Activated T-cell treated with anti-CD3 and anti-CD28 coated beads, Interleukin-2, amount 50 U/mL, for 24 hours (primary cell): ENCODE results near the gene SLC6A17.
A peak's percentile ranks its signal among the peaks of the same experiment; 100 is the strongest.

Experiments used
- DNase-seq: peaks from one replicate; pipeline ENCODE4 v3.0.0-alpha.2; 2020
- H3K27ac Mint-ChIP-seq: 2 replicates; pipeline ENCODE4 v1.8.0; 2020; ENCODE audit warnings: mild to moderate bottlenecking, mixed read lengths
- H3K27me3 Mint-ChIP-seq: 2 replicates; pipeline ENCODE4 v1.8.0; 2020; ENCODE audit warnings: mixed read lengths
- H3K36me3 Mint-ChIP-seq: 2 replicates; pipeline ENCODE4 v1.8.0; 2020; ENCODE audit warnings: low read depth, mixed read lengths
- H3K4me1 Mint-ChIP-seq: 2 replicates; pipeline ENCODE4 v1.8.0; 2020; ENCODE audit warnings: low read depth, mixed read lengths
- H3K4me3 Mint-ChIP-seq: 2 replicates; pipeline ENCODE4 v1.8.0; 2020; ENCODE audit warnings: mild to moderate bottlenecking, moderate library complexity, mixed read lengths
- H3K9me3 Mint-ChIP-seq: 2 replicates; pipeline ENCODE4 v1.8.0; 2020; ENCODE audit warnings: mixed read lengths

SLC6A17 gene

DNA sequence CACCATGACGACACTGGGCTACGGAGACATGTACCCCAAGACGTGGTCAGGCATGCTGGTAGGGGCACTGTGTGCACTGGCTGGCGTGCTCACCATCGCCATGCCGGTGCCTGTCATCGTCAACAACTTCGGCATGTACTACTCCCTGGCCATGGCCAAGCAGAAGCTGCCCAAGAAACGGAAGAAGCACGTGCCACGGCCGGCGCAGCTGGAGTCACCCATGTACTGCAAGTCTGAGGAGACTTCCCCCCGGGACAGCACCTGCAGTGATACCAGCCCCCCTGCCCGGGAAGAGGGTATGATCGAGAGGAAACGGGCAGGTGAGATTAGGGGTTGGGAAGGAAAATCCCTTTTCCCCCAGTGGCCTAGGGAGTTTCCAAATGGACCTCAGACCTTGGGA lies 73.3 kb downstream of the SLC6A17 start:
- H3K4me3 Mint-ChIP-seq = no peak overlapping the region
- H3K4me1 Mint-ChIP-seq = no peaks in the 10 kb centered on the region
- no peak for DNase-seq
- H3K27me3 Mint-ChIP-seq = no peaks in the 10 kb centered on the region
- H3K9me3 Mint-ChIP-seq = no peaks in the 10 kb centered on the region
- peaks cover 38% of the 10 kb centered on the region for H3K36me3 Mint-ChIP-seq
- H3K27ac Mint-ChIP-seq = no peak overlapping the region

GRCh38 chr1:110224240-110224995 lies 74.1 kb downstream of the SLC6A17 start:
- no peak for DNase-seq
- no peak overlapping the region for H3K4me3 Mint-ChIP-seq
- H3K27me3 Mint-ChIP-seq = no peaks in the 10 kb centered on the region
- peaks cover 44% of the 10 kb centered on the region for H3K36me3 Mint-ChIP-seq
- no peaks in the 10 kb centered on the region for H3K4me1 Mint-ChIP-seq
- H3K9me3 Mint-ChIP-seq = no peaks in the 10 kb centered on the region
- H3K27ac Mint-ChIP-seq = no peak overlapping the region

DNA sequence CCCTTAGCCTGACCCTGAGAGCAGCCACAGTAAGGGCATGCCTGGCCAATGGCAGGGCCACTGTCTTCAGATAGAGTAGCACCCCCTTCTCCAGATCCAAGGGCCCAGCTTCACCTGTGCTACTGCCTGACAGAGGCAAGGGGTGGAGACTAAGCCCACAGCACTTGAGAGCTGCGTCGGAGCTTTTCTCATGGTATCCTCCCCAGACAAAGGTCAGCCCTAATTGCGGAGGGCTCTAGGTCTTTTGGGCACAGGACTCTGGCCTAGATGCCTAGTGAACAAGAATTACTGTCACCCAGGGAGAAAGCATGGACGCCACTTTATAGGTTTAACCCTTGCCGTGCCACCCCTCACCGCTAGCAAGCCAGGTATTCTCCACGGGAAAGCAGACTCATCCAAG lies 74.9 kb downstream of the SLC6A17 start:
- no peak overlapping the region for H3K27ac Mint-ChIP-seq
- H3K27me3 Mint-ChIP-seq = no peaks in the 10 kb centered on the region
- H3K4me3 Mint-ChIP-seq = no peak overlapping the region
- no peaks in the 10 kb centered on the region for H3K4me1 Mint-ChIP-seq
- no peaks in the 10 kb centered on the region for H3K9me3 Mint-ChIP-seq
- peaks cover 51% of the 10 kb centered on the region for H3K36me3 Mint-ChIP-seq
- DNase-seq = no peak

GRCh38 chr1:110225756-110226404 lies 75.6 kb downstream of the SLC6A17 start:
- Mint-ChIP-seq H3K36me3 (peaks cover 54% of the 10 kb centered on the region), H3K9me3 (no peaks in the 10 kb centered on the region), H3K27me3 (no peaks in the 10 kb centered on the region), H3K4me3 (no peak overlapping the region), H3K27ac (no peak overlapping the region), H3K4me1 (no peaks in the 10 kb centered on the region)
- DNase-seq = no peak

GRCh38 chr1:110227774-110228173 lies 77.5 kb downstream of the SLC6A17 start:
- Mint-ChIP-seq H3K9me3 (no peaks in the 10 kb centered on the region), H3K4me3 (no peak overlapping the region), H3K4me1 (no peaks in the 10 kb centered on the region), H3K36me3 (peaks cover 55% of the 10 kb centered on the region), H3K27ac (no peak overlapping the region), H3K27me3 (no peaks in the 10 kb centered on the region)
- no peak for DNase-seq

- Mint-ChIP-seq H3K4me1 (no peaks in the 10 kb centered on the region), H3K27ac (peak overlapping the region; percentile 11), H3K36me3 (peaks cover 51% of the 10 kb centered on the region), H3K9me3 (no peaks in the 10 kb centered on the region), H3K4me3 (no peak overlapping the region), H3K27me3 (no peaks in the 10 kb centered on the region)
- DNase-seq = no peak
These were observed 78.1 kb downstream of the SLC6A17 start for GRCh38 chr1:110228381-110228780.

DNA sequence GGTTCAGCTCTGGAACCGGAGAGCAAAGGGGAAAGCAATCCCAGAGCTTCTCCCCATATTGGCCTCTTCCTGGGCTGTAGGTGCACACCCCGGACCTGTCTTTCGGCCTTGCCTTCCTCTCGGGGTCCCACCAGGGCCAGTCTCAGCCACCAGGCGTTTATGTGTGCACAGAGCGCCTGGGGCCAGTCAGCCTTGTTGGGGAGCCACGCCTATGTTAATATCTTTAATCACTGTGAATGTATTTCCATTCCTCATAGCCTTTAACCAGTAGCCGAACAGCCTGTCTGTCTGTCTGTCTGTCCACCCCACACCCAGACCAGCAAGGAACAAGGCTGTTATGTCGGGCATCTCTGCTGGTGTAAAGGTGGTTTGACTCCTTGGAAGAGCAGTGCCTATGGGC lies 78.6 kb downstream of the SLC6A17 start:
- no peak for DNase-seq
- Mint-ChIP-seq H3K4me3 (no peak overlapping the region), H3K4me1 (peaks cover 2% of the 10 kb centered on the region), H3K36me3 (peaks cover 49% of the 10 kb centered on the region), H3K27ac (no peak overlapping the region), H3K27me3 (no peaks in the 10 kb centered on the region), H3K9me3 (no peaks in the 10 kb centered on the region)

GRCh38 chr1:110229348-110230001 lies 79.2 kb downstream of the SLC6A17 start:
- no peaks in the 10 kb centered on the region for H3K9me3 Mint-ChIP-seq
- H3K4me1 Mint-ChIP-seq = peaks cover 8% of the 10 kb centered on the region
- no peak overlapping the region for H3K27ac Mint-ChIP-seq
- DNase-seq = no peak
- no peak overlapping the region for H3K4me3 Mint-ChIP-seq
- peaks cover 50% of the 10 kb centered on the region for H3K36me3 Mint-ChIP-seq
- H3K27me3 Mint-ChIP-seq = no peaks in the 10 kb centered on the region

DNA sequence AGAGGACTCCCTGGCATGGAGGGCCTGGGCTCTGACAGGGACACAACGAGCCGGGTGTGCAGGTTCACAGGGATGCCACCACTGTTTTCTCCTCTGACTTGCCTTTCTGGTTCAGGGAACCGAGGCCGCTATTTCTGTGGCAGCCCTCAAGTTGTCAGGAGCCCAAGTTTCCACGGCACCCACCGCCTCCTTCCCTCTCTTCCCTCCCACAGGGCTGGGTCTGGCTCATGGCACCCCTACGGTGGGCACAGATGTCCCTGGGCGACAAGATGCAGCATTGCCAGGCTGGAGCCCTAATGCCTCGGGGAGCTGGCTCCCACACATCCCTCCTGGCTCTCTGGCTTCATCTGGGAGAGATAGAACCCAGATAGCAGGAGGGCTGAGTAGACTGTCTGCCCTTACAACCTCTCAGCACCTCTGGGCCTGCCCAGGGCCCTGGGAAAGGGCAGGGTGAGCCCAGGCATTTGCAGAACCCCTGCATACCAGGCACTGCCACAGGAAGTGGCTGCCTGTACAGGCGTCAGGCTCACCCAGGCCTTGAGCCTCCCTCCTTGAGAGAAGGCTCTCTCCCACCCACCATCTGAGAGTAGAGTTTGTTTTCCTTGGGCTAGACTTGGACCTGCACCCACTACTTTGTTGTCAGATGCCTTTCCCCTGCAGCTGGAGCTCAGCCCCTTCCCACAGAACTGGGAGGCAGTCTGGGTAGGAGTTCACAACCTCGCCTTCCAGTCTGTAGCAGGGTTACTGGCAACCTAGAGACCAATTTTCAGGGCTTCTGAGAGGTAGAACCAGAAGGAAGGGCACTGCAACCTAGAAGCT lies 80.3 kb downstream of the SLC6A17 start:
- Mint-ChIP-seq H3K4me3 (no peak overlapping the region), H3K4me1 (peaks cover 19% of the 10 kb centered on the region), H3K36me3 (peaks cover 59% of the 10 kb centered on the region), H3K27me3 (no peaks in the 10 kb centered on the region), H3K27ac (no peak overlapping the region), H3K9me3 (no peaks in the 10 kb centered on the region)
- DNase-seq = no peak

- DNase-seq = no peak
- peaks cover 45% of the 10 kb centered on the region for H3K36me3 Mint-ChIP-seq
These were observed 83.6 kb downstream of the SLC6A17 start for GRCh38 chr1:110233861-110234260.

DNA sequence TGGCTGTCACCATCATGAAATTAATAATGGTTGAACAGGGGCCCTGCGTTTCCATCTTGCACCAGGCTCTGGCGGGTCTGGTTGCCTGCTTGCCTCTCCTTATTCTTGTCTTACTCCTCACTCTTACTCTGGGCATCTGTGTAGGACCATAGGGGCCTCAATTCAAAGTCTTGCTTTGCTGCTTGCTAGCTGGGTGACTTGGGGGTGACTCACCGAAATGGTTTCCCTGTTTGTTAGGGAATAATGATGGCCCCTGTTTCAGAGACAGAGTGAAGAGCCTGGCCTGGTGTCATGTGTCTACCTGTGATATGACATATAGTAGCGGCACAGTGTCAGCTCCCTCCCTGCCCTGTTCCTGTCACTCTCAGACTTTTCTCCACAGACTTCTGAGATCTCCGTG lies 84.4 kb downstream of the SLC6A17 start:
- no peak for DNase-seq
- no peak overlapping the region for H3K4me3 Mint-ChIP-seq
- peak overlapping the region; percentile 99 for H3K27ac Mint-ChIP-seq
- H3K27me3 Mint-ChIP-seq = no peaks in the 10 kb centered on the region
- peaks cover 59% of the 10 kb centered on the region for H3K4me1 Mint-ChIP-seq
- H3K9me3 Mint-ChIP-seq = no peaks in the 10 kb centered on the region
- peaks cover 38% of the 10 kb centered on the region for H3K36me3 Mint-ChIP-seq

More at GRCh38 chr1:110233861-110234260, 83.6 kb downstream of the SLC6A17 start:
- no peaks in the 10 kb centered on the region for H3K9me3 Mint-ChIP-seq
- no peak overlapping the region for H3K4me3 Mint-ChIP-seq
- H3K27me3 Mint-ChIP-seq = no peaks in the 10 kb centered on the region
- peak overlapping the region; percentile 14 for H3K27ac Mint-ChIP-seq
- peaks cover 51% of the 10 kb centered on the region for H3K4me1 Mint-ChIP-seq

GRCh38 chr1:110235181-110235833 lies 85.0 kb downstream of the SLC6A17 start:
- Mint-ChIP-seq H3K9me3 (no peaks in the 10 kb centered on the region), H3K4me3 (peak overlapping the region; percentile 48), H3K4me1 (peaks cover 62% of the 10 kb centered on the region), H3K36me3 (peaks cover 32% of the 10 kb centered on the region), H3K27ac (peak overlapping the region; percentile 99), H3K27me3 (no peaks in the 10 kb centered on the region)
- DNase-seq = no peak

DNA sequence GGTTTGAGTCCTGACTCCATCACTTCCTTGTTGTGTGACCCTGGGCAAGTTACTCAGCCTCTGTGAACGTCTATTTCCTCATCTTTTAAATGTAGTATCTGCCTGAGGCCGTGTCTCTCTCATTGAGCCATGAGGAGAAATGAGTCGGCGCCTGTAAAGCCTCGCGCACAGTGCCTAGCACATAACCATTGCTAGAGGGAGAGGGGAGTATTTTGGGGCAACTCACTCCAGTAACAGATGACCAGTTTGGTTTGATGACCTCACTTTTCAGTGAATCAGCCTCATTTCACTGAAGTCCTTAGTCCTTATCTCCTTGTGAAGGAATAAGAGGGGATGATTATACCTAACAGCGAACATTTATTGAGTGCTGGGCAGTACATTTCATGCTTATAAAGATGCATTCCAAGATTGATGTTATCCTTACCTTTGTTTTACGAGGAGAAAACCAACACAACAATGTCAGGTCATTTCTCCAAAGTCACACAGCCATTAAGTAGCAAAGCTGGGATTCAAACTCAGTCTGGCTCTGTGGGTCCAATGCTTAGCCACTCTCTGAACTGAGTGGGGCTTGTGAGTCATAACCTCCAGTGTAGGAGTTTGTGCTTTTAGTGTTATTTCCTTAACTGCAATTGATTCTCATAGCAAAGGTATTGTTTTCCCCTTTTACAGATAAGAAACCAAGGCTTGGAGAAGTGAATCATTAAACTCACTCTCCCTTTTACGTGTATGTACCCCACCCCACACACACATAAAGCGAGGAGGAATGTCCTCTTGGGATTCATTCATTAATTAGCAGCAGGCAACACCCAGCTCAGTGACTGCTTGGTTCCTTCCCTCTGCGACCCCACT lies 85.8 kb downstream of the SLC6A17 start:
- Mint-ChIP-seq H3K4me3 (peak overlapping the region; percentile 66), H3K27me3 (no peaks in the 10 kb centered on the region), H3K36me3 (peaks cover 30% of the 10 kb centered on the region), H3K9me3 (no peaks in the 10 kb centered on the region), H3K4me1 (peaks cover 62% of the 10 kb centered on the region), H3K27ac (peak overlapping the region; percentile 99)
- peak; percentile 51 for DNase-seq
